Stomach (tissue), 9 donors: ENCODE results near the gene SSTR5. TPM values are rescaled to one million over a fixed set of nuclear protein-coding genes. Genes with fewer than 3 reads are reported as not detected.

Experiments
- DNase-seq, 2 donors: peaks; one replicate each; pipeline versions ENCODE4 v3.0.0 to v3.0.0-alpha.2; 2013 to 2019
- H3K27ac ChIP-seq, 5 donors: fragments of 200-600 bp in 4 of 5; sonication (generic) in 4 of 5; one replicate each; pipeline ENCODE4 v1.5.1; 2013 to 2019; ENCODE audit warnings: mild to moderate bottlenecking in 1 of 5, moderate library complexity in 1 of 5
- H3K27me3 ChIP-seq, 3 donors: fragments of 200-600 bp; sonication (generic); one replicate each; pipeline ENCODE4 v1.5.1; 2017 to 2019; ENCODE audit warnings: mixed run types in 1 of 3
- H3K36me3 ChIP-seq, 4 donors: fragments of 200-600 bp; sonication (generic); 1 replicate in 3 of 4; 2 replicates in 1 of 4; pipeline ENCODE4 v1.5.1; 2016 to 2019
- H3K4me1 ChIP-seq, 4 donors: fragments of 200-600 bp; sonication (generic); one replicate each; pipeline ENCODE4 v1.5.1; 2016 to 2019
- H3K4me3 ChIP-seq, 4 donors: fragments of 200-600 bp; sonication (generic) in 3 of 4; one replicate each; pipeline ENCODE4 v1.5.1; 2016 to 2019; ENCODE audit warnings: mild to moderate bottlenecking in 1 of 4
- H3K9me3 ChIP-seq, 4 donors: fragments of 200-600 bp; sonication (generic); one replicate each; pipeline ENCODE4 v1.5.1; 2016 to 2019
- CTCF ChIP-seq, 7 experiments: fragments of 450-650 bp in 4 of 7; fragments of 200-600 bp in 3 of 7; sonication (generic) in 3 of 7; IDR thresholded peaks; one replicate each; pipeline ENCODE4 v1.5.1; 2016 to 2019; ENCODE audit warnings: antibody characterized with exemption in 7 of 7, control low read depth in 2 of 7, mild to moderate bottlenecking in 1 of 7
- EP300 ChIP-seq: sonication (generic); formaldehyde crosslinking; IDR thresholded peaks from one replicate; pipeline ENCODE4 v1.6.1; 2017; ENCODE audit warnings: antibody characterized with exemption
- POLR2A ChIP-seq, 4 donors: fragments of 450-650 bp; IDR thresholded peaks; one replicate each; pipeline ENCODE4 v1.6.1; 2016; ENCODE audit warnings: antibody characterized with exemption in 4 of 4, control low read depth in 2 of 4, mild to moderate bottlenecking in 1 of 4, moderate library complexity in 1 of 4
- POLR2AphosphoS5 ChIP-seq, 3 donors: sonication (generic); formaldehyde crosslinking; IDR thresholded peaks; one replicate each; pipeline ENCODE4 v1.6.1; 2016; ENCODE audit warnings: antibody characterized with exemption in 3 of 3
- WGBS, 5 donors: extraction: QIAGEN DNeasy Blood & Tissue Kit in 3 of 5; methylation state at CpG; one replicate each; pipeline versions ENCODE4 v1.1.5 to v1.1.7; 2013 to 2018; 5-methylcytosine and 5-hydroxymethylcytosine counted together
- intact Hi-C: fragments of 100-400 bp; cut with DNase I; formaldehyde crosslinking; loops from one replicate; pipeline ENCODE4 v1.15.1; 2023; ENCODE audit warnings: low total_unique reads
- polyA plus RNA-seq, 3 donors: library from polyadenylated mRNA; stranded (reverse); fragments of 200-250 nt; gene quantifications; one replicate each; pipeline ENCODE4 v1.2.3, GENCODE V29; 2013
- total RNA-seq, 5 donors: library from RNA; depleted of rRNA; stranded (reverse); fragments of >200 nt; gene quantifications; one replicate each; pipeline versions ENCODE4 v1.1.0 to v1.2.3, GENCODE V29; 2014 to 2016
- donor health status: healthy with polysubstance abuse.
- donor health status: Bipolar disorder and iron deficiency.
- donor health status: healthy.

SSTR5 gene
- total and polyA plus RNA-seq, 8 donors = 0.13 TPM; not detected in 7

GRCh38 chr16:1096169-1097082 is 23.9 kb downstream of the SSTR5 start, which contains the start of gene C1QTNF8:
TSS of gene C1QTNF8 (minus strand) at chr16:1096244. CDS start at chr16:1094922, 1,322 bp downstream.
- no peaks in the 10 kb centered on the region for H3K9me3 ChIP-seq
- TF ChIP-seq EP300 = no peak
- TF ChIP-seq POLR2AphosphoS5 (IDR thresholded peaks at IDR 0.05) = no peak
- no peak for TF ChIP-seq POLR2A (IDR thresholded peaks at IDR 0.05)
- TF ChIP-seq CTCF (IDR thresholded peaks at IDR 0.05) = no peak
- H3K27me3 ChIP-seq = peaks cover 4 to 91% (median 51%) of the 10 kb centered on the region in 3 donors
- intact Hi-C loops = no loop called here
- no peak for DNase-seq
- H3K36me3 ChIP-seq = no peaks in the 10 kb centered on the region
- no peak within 1 kb of the TSS for H3K27ac ChIP-seq
- WGBS, 5 donors = 29 to 67% (median 56%) methylated on average over 17 to 55 of the region's 55 CpGs
- H3K4me3 ChIP-seq = no peak within 1 kb of the TSS
- H3K4me1 ChIP-seq = peaks cover 0 to 13% (median 2%) of the 10 kb centered on the region in 4 donors

GRCh38 chr16:1097156-1097555 is 24.6 kb downstream of the SSTR5 start:
- H3K27me3 ChIP-seq = peaks cover 4 to 91% (median 56%) of the 10 kb centered on the region in 3 donors
- WGBS, 5 donors = 67 to 74% (median 70%) methylated on average over 9 to 18 of the region's 18 CpGs; no CpG with 5 or more reads in 1 of the 5 donors
- TF ChIP-seq CTCF (IDR thresholded peaks at IDR 0.05) = no peak
- no peak for TF ChIP-seq EP300
- TF ChIP-seq POLR2AphosphoS5 (IDR thresholded peaks at IDR 0.05) = no peak
- no peak for TF ChIP-seq POLR2A (IDR thresholded peaks at IDR 0.05)
- no peak for DNase-seq
- no peaks in the 10 kb centered on the region for H3K36me3 ChIP-seq
- intact Hi-C loops = no loop called here
- peaks cover 0 to 13% (median 2%) of the 10 kb centered on the region in 4 donors for H3K4me1 ChIP-seq
- no peaks in the 10 kb centered on the region for H3K9me3 ChIP-seq
- H3K27ac ChIP-seq = no peak overlapping the region
- no peak overlapping the region for H3K4me3 ChIP-seq

- TF ChIP-seq CTCF (IDR thresholded peaks at IDR 0.05) (no peak), EP300 (no peak), POLR2A (IDR thresholded peaks at IDR 0.05) (no peak), POLR2AphosphoS5 (IDR thresholded peaks at IDR 0.05) (no peak)
- H3K36me3 ChIP-seq = no peaks in the 10 kb centered on the region
- H3K27me3 ChIP-seq = peaks cover 4 to 96% (median 59%) of the 10 kb centered on the region in 3 donors
- H3K4me3 ChIP-seq = no peak overlapping the region
- intact Hi-C loops = no loop called here
- WGBS, 5 donors = 63 to 79% (median 76%) methylated on average over 12 to 23 of the region's 23 CpGs
- no peak for DNase-seq
- no peaks in the 10 kb centered on the region for H3K9me3 ChIP-seq
- H3K27ac ChIP-seq = no peak overlapping the region
- peaks cover 0 to 14% (median 3%) of the 10 kb centered on the region in 4 donors for H3K4me1 ChIP-seq
These were observed 25.3 kb downstream of the SSTR5 start for GRCh38 chr16:1097800-1098199.

GRCh38 chr16:1098266-1098991 is 25.9 kb downstream of the SSTR5 start:
- H3K4me3 ChIP-seq = no peak overlapping the region
- no peak for TF ChIP-seq CTCF (IDR thresholded peaks at IDR 0.05)
- no peak for DNase-seq
- 47 to 59% (median 52%) methylated on average over 16 to 34 of the region's 34 CpGs for WGBS, 5 donors
- intact Hi-C loops = no loop called here
- H3K4me1 ChIP-seq = peaks cover 5 to 18% (median 9%) of the 10 kb centered on the region in 4 donors
- no peak overlapping the region for H3K27ac ChIP-seq
- H3K27me3 ChIP-seq = peaks cover 4 to 100% (median 65%) of the 10 kb centered on the region in 3 donors
- H3K9me3 ChIP-seq = no peaks in the 10 kb centered on the region
- no peaks in the 10 kb centered on the region for H3K36me3 ChIP-seq
